Measurements from ENCODE around the gene PDLIM5.

DNA sequence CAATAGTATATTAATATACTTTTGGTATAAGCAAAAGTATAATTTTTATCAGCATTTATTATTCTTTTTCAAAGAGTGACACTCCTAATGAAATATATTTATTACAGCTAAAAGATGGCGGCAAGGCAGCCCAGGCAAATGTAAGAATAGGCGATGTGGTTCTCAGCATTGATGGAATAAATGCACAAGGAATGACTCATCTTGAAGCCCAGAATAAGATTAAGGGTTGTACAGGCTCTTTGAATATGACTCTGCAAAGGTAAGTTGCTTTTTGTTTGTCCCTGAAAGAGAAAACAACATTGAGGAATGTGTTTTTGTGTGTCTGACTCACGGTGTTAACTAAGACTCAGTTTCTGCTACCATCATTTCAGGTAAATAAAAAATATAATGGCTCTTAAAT lies 71.9 kb downstream of the PDLIM5 start:
- TF ChIP-seq, protein P1, sequence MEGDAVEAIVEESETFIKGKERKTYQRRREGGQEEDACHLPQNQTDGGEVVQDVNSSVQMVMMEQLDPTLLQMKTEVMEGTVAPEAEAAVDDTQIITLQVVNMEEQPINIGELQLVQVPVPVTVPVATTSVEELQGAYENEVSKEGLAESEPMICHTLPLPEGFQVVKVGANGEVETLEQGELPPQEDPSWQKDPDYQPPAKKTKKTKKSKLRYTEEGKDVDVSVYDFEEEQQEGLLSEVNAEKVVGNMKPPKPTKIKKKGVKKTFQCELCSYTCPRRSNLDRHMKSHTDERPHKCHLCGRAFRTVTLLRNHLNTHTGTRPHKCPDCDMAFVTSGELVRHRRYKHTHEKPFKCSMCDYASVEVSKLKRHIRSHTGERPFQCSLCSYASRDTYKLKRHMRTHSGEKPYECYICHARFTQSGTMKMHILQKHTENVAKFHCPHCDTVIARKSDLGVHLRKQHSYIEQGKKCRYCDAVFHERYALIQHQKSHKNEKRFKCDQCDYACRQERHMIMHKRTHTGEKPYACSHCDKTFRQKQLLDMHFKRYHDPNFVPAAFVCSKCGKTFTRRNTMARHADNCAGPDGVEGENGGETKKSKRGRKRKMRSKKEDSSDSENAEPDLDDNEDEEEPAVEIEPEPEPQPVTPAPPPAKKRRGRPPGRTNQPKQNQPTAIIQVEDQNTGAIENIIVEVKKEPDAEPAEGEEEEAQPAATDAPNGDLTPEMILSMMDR (optimal IDR thresholded peaks at IDR 0.05 in 1 of 3, IDR thresholded peaks at IDR 0.05 in 1 of 3, conservative IDR thresholded peaks at IDR 0.05 in 1 of 3; ENCODE audit: extremely low read depth in 1 of 3, insufficient read depth in 2 of 3, low read length in 3 of 3): no peak
- TF ChIP-seq EZH2 (IDR thresholded peaks at IDR 0.05; ENCODE audit: low read length): no peak
